HepG2 (cell line): ENCODE results near the gene SLC34A3. TPM values are rescaled to one million over a fixed set of nuclear protein-coding genes. Genes with fewer than 3 reads are reported as not detected.

ENCODE experiments used
- ATAC-seq: fragments of 200-7000 bp; cut with Tn5 transposase; 3 replicates; pipeline ENCODE4 v1.9.1; 2020; ENCODE audit warnings: mild to moderate bottlenecking, moderate library complexity
- BruUV-seq: library from RNA; stranded (reverse); fragments of 400-500 nt; replicated peaks from 2 replicates; lab custom pipeline; 2021; lab: Mats Ljungman, UMichigan
- CTCF ChIA-PET: fragments of 300-600 bp; formaldehyde crosslinking; extraction: SDS; loops from one replicate; lab custom pipeline; 2021; ENCODE audit warnings: low total read pairs, inconsistent platforms, low intra/inter-chr PET ratio; lab: Yijun Ruan, JAX
- POLR2A ChIA-PET: fragments of 350-600 bp; sonication (Branson Sonifier 250); formaldehyde crosslinking; loops from one replicate; lab custom pipeline; 2020; ENCODE audit warnings: antibody characterized with exemption, inconsistent platforms; lab: Yijun Ruan, JAX
- DNase-seq: peaks from one replicate; pipeline ENCODE4 v3.0.0-alpha.2; 2015; ENCODE audit warnings: low spot score
- FAIRE-seq: peaks from 3 replicates; lab custom pipeline; 2011; peaks lifted over from hg19 to GRCh38; lab: Jason Lieb, UNC
- H2AFZ ChIP-seq: one replicate; pipeline ENCODE4 v1.6.1; 2011; ENCODE audit warnings: low read length, inconsistent platforms
- H3K27ac ChIP-seq: fragments of 300-600 bp; 3 replicates; pipeline ENCODE4 v1.8.0; 2011; ENCODE audit warnings: mixed run types, mild to moderate bottlenecking, mixed read lengths, low read length, inconsistent platforms; ENCODE audit not compliant: insufficient read depth; ENCODE audit errors: extremely low read length
- H3K27me3 ChIP-seq, 2 experiments: fragments of 200-600 bp in 1 of 2; 2 replicates in 1 of 2; 3 replicates in 1 of 2; pipeline versions ENCODE4 v1.6.0 to v1.8.0; 2011; ENCODE audit warnings: low read length in 2 of 2, mild to moderate bottlenecking in 2 of 2, moderate library complexity in 2 of 2, inconsistent platforms in 1 of 2; ENCODE audit not compliant: insufficient read depth in 2 of 2, control insufficient read depth in 1 of 2
- H3K36me3 ChIP-seq, 2 experiments: fragments of 200-600 bp in 1 of 2; replicated peaks in 1 of 2; 2 replicates in 1 of 2; 3 replicates in 1 of 2; pipeline versions ENCODE4 v1.5.1 to v1.8.0; 2011; ENCODE audit warnings: low read length in 2 of 2, inconsistent platforms in 1 of 2; ENCODE audit not compliant: insufficient read depth in 2 of 2, control insufficient read depth in 1 of 2
- H3K4me1 ChIP-seq: 2 replicates; pipeline ENCODE4 v1.5.1; 2012; ENCODE audit warnings: low read length, inconsistent platforms; ENCODE audit not compliant: insufficient read depth
- H3K4me2 ChIP-seq: 2 replicates; pipeline ENCODE4 v1.6.0; 2011; ENCODE audit warnings: low read depth, low read length, inconsistent platforms
- H3K4me3 ChIP-seq, 3 experiments: fragments of 200-600 bp in 1 of 3; sonication (generic), shearing (Covaris generic) in 1 of 3; replicated peaks in 1 of 3; 2 replicates each; pipeline ENCODE4 v1.5.1; 2011 to 2016; ENCODE audit warnings: low read length in 3 of 3, inconsistent platforms in 2 of 3, low read depth in 2 of 3, mild to moderate bottlenecking in 2 of 3, control low read depth in 1 of 3, mixed read lengths in 1 of 3; ENCODE audit not compliant: insufficient read depth in 1 of 3
- H3K79me2 ChIP-seq: one replicate; pipeline ENCODE4 v1.6.1; 2011; ENCODE audit warnings: low read length, inconsistent platforms; ENCODE audit not compliant: insufficient read depth
- H3K9ac ChIP-seq: 2 replicates; pipeline ENCODE4 v1.6.0; 2011; ENCODE audit warnings: mild to moderate bottlenecking, low read depth, low read length, inconsistent platforms; ENCODE audit not compliant: insufficient read depth
- H3K9me3 ChIP-seq: 2 replicates; pipeline ENCODE4 v1.5.1; 2012; ENCODE audit warnings: mild to moderate bottlenecking, low read length
- H4K20me1 ChIP-seq: 2 replicates; pipeline ENCODE4 v1.6.0; 2011; ENCODE audit warnings: inconsistent platforms, mild to moderate bottlenecking, low read length, moderate library complexity; ENCODE audit not compliant: insufficient read depth
- AGO2 ChIP-seq: fragments of 200-400 bp; formaldehyde crosslinking; optimal IDR thresholded peaks from 2 replicates; pipeline ENCODE3; 2017; ENCODE audit warnings: mild to moderate bottlenecking, low read depth, low read length, moderate library complexity
- CEBPZ ChIP-seq: IDR thresholded peaks from 2 replicates; pipeline ENCODE4 v1.6.1; 2012; ENCODE audit warnings: low read length, improper control_type of control experiment
- PHB2 ChIP-seq: fragments of 450-650 bp; IDR thresholded peaks from 2 replicates; pipeline ENCODE4 v1.6.1; 2018; ENCODE audit not compliant: partially characterized antibody
- RBFOX2 ChIP-seq: fragments of 200-400 bp; formaldehyde crosslinking; IDR thresholded peaks from 2 replicates; pipeline ENCODE4 v1.6.1; 2017; ENCODE audit warnings: low read depth, mild to moderate bottlenecking, low read length
- REPIN1 ChIP-seq: sonication (generic); formaldehyde crosslinking; IDR thresholded peaks from 2 replicates; pipeline ENCODE4 v1.8.0; 2022; ENCODE audit warnings: missing genetic modification reagents, low read depth, mild to moderate bottlenecking, borderline replicate concordance
- RFXANK ChIP-seq: IDR thresholded peaks from 2 replicates; pipeline ENCODE4 v1.6.1; 2016
- ZNF484 ChIP-seq: sonication (generic); formaldehyde crosslinking; IDR thresholded peaks from 2 replicates; pipeline ENCODE4 v1.5.1; 2020; ENCODE audit warnings: mild to moderate bottlenecking, low read depth, missing genetic modification reagents, borderline replicate concordance
- WGBS: methylation state at CpG from one replicate; pipeline ENCODE4 v1.1.6; 2017; ENCODE audit warnings: low lambda C conversion rate; 5-methylcytosine and 5-hydroxymethylcytosine counted together
- in situ Hi-C: cut with HindIII; loops from 2 replicates; pipeline ENCODE4 v1.10.0; 2017; ENCODE audit warnings: low pct_unique_long_range_greater_than_20kb; ENCODE audit not compliant: extremely low pct_ligation_motif_present
- intact Hi-C: fragments of 100-400 bp; cut with micrococcal nuclease; formaldehyde crosslinking; loops from one replicate; pipeline ENCODE4 v1.10.0; 2022; ENCODE audit not compliant: unreplicated experiment
- polyA plus RNA-seq, 8 experiments: library from polyadenylated mRNA; depleted of rRNA in 3 of 8; stranded (reverse) in 7 of 8; unstranded in 1 of 8; fragments of >200 nt; fragmentation: Illumina TruSeq in 4 of 8; extraction: Trizol in 4 of 8; gene quantifications; 2 replicates each; pipeline versions ENCODE4 v1.2.1 to v1.2.3, GENCODE V29; 2011 to 2016; ENCODE audit warnings: low read depth in 4 of 8, missing spikeins in 1 of 8, mixed read lengths in 1 of 8; ENCODE audit not compliant: insufficient read depth in 1 of 8
- total RNA-seq, 5 experiments: library from RNA; depleted of rRNA; stranded (reverse); fragments of >200 nt; fragmentation: Illumina TruSeq; extraction: Trizol; gene quantifications; 2 replicates each; pipeline ENCODE4 v1.2.3, GENCODE V29; 2016; ENCODE audit warnings: low read depth in 1 of 5

The SLC34A3 gene
- total and polyA plus RNA-seq, 2 of the 13 experiments (the other 11 are each of a cell fraction or from before 2014, with no cell fraction given): 0.07 to 1.0 TPM

- Histone ChIP-seq H3K27ac (no peak overlapping the region), H2AFZ (no peak overlapping the region), H3K36me3 (peaks cover 13 to 29% of the 10 kb centered on the region in 2 experiments; a peak in 4 of 5 replicates), H3K4me1 (peaks cover 19% of the 10 kb centered on the region), H3K9ac (no peak overlapping the region), H3K4me2 (no peak overlapping the region), H4K20me1 (no peaks in the 10 kb centered on the region; the same call in 1 of the 2 replicates), H3K9me3 (no peaks in the 10 kb centered on the region), H3K27me3 (no peaks in the 10 kb centered on the region), H3K4me3 (no peak overlapping the region), H3K79me2 (no peaks in the 10 kb centered on the region)
- ChIA-PET POLR2A (interaction anchor here (2.5 to 3.4 kb wide), 2 partner anchors 10 to 26 kb away, joined by 11 read pairs; partner anchors contain the start of genes TOR4A and TUBB4B), CTCF (no interaction called here)
- FAIRE-seq: no peak
- no peak for DNase-seq
- no TSS peak for BruUV-seq
- TF ChIP-seq RBFOX2 (peak; percentile 49; the same call in 1 of the 2 replicates), PHB2 (no peak), CEBPZ (no peak), RFXANK (CRISPR knock-in tag) (no peak), ZNF484 (no peak), REPIN1 (CRISPR knock-in tag) (no peak), AGO2 (peak; percentile 18)
- intact Hi-C loops (no loop called here), in situ Hi-C loops (no loop called here)
- WGBS: 94% methylated on average over 17 of the region's 34 CpGs
- no peak for ATAC-seq
Observed at GRCh38 chr9:137266585-137267453, 36.1 kb downstream of the SLC34A3 start.
